GM12891 (cell line): ENCODE measurements around the gene MAN2A2.

Experiments
- DNase-seq: peaks from one replicate; pipeline ENCODE4 v3.0.0; 2011; ENCODE audit warnings: low spot score; ENCODE audit not compliant: insufficient read length
- FAIRE-seq: peaks from 2 replicates; lab custom pipeline; 2011; peaks lifted over from hg19 to GRCh38; lab: Jason Lieb, UNC
- PAX5 ChIP-seq: IDR thresholded peaks from 2 replicates; pipeline ENCODE4 v1.6.1; 2011; ENCODE audit warnings: low read length, moderate library complexity, mild to moderate bottlenecking; ENCODE audit not compliant: insufficient read depth, severe bottlenecking
- POLR2A ChIP-seq: IDR thresholded peaks from 2 replicates; pipeline ENCODE4 v1.6.1; 2011; ENCODE audit warnings: low read depth, low read length, control low read depth
- POLR2AphosphoS5 ChIP-seq: IDR thresholded peaks from 2 replicates; pipeline ENCODE4 v1.6.1; 2011; ENCODE audit warnings: low read depth, low read length, control low read depth
- POU2F2 ChIP-seq: IDR thresholded peaks from 2 replicates; pipeline ENCODE4 v1.6.1; 2011; ENCODE audit warnings: low read depth, mild to moderate bottlenecking, control low read depth, low read length, moderate library complexity
- SPI1 ChIP-seq: IDR thresholded peaks from 2 replicates; pipeline ENCODE4 v1.6.1; 2011; ENCODE audit warnings: low read depth, low read length, control low read depth
- TAF1 ChIP-seq: IDR thresholded peaks from 2 replicates; pipeline ENCODE4 v1.6.1; 2011; ENCODE audit warnings: low read depth, low read length, control low read depth

The MAN2A2 gene

GRCh38 chr15:90882781-90883525, 20.1 kb upstream of the MAN2A2 start:
- no peak for DNase-seq
- no peak for TF ChIP-seq PAX5
- no peak for TF ChIP-seq TAF1
- no peak for TF ChIP-seq SPI1
- TF ChIP-seq POLR2AphosphoS5 = no peak; the same call in 1 of the 2 replicates
- no peak for TF ChIP-seq POLR2A
- no peak for TF ChIP-seq POU2F2
- no peak for FAIRE-seq

GRCh38 chr15:90883526-90883975, 19.6 kb upstream of the MAN2A2 start:
- no peak for FAIRE-seq
- TF ChIP-seq TAF1 (no peak), POU2F2 (no peak), PAX5 (no peak), SPI1 (no peak), POLR2A (no peak; the same call in 1 of the 2 replicates)
- DNase-seq = no peak

GRCh38 chr15:90883976-90884718, 19.0 kb upstream of the MAN2A2 start, which contains the start of gene FES:
TSS of gene FES (plus strand) at chr15:90884504. CDS start at chr15:90885046, 542 bp downstream.
- FAIRE-seq (peak; percentile 52), DNase-seq (no peak)
- peak; percentile 38; the same call in 1 of the 2 replicates for TF ChIP-seq SPI1
- TF ChIP-seq POU2F2 = no peak
- TF ChIP-seq PAX5 = no peak

GRCh38 chr15:90884719-90885431, 18.2 kb upstream of the MAN2A2 start:
- DNase-seq = no peak
- peak; percentile 55 for FAIRE-seq
- TF ChIP-seq POLR2AphosphoS5 (no peak), SPI1 (no peak), TAF1 (no peak), POLR2A (no peak), POU2F2 (no peak), PAX5 (no peak)

GRCh38 chr15:90885432-90886290, 17.4 kb upstream of the MAN2A2 start:
- TF ChIP-seq PAX5 = no peak
- peak; percentile 40 for TF ChIP-seq SPI1
- no peak for TF ChIP-seq POLR2A
- no peak for TF ChIP-seq POLR2AphosphoS5
- 0 out of 2 replicates have a peak, but pooled peaks have one; percentile 21 for TF ChIP-seq POU2F2
- TF ChIP-seq TAF1 = no peak
- FAIRE-seq (peak; percentile 95), DNase-seq (peak; percentile 70)

GRCh38 chr15:90886291-90886614, 16.8 kb upstream of the MAN2A2 start:
- DNase-seq (no peak), FAIRE-seq (no peak)
- no peak for TF ChIP-seq POLR2A
- TF ChIP-seq PAX5 = no peak

- FAIRE-seq (no peak), DNase-seq (no peak)
- TF ChIP-seq POU2F2 (no peak), TAF1 (no peak), POLR2AphosphoS5 (no peak), POLR2A (no peak), SPI1 (no peak), PAX5 (no peak)
Observed at GRCh38 chr15:90887037-90887481, 16.0 kb upstream of the MAN2A2 start.

GRCh38 chr15:90889313-90889730, 13.8 kb upstream of the MAN2A2 start:
- no peak for TF ChIP-seq SPI1
- no peak for TF ChIP-seq POU2F2
- TF ChIP-seq PAX5 = no peak
- no peak for TF ChIP-seq POLR2A
- no peak for TF ChIP-seq POLR2AphosphoS5
- TF ChIP-seq TAF1 = no peak
- DNase-seq (no peak), FAIRE-seq (no peak)
